CD4-positive, alpha-beta T cell (primary cell): Measurements from ENCODE around the gene KRTAP10-7. TPM values are rescaled to one million over a fixed set of nuclear protein-coding genes. Genes with fewer than 3 reads are reported as not detected.

Source experiments
- ATAC-seq: fragments of 200-7000 bp; cut with Tn5 transposase; one replicate; pipeline ENCODE4 v1.10.0; 2022; ENCODE audit warnings: mild to moderate bottlenecking; ENCODE audit not compliant: poor library complexity
- CTCF ChIA-PET: fragments of 350-600 bp; sonication (Branson Sonifier 250); formaldehyde crosslinking; loops from one replicate; lab custom pipeline; 2021; ENCODE audit warnings: antibody characterized with exemption, inconsistent platforms; lab: Charles Lee
- POLR2A ChIA-PET: fragments of 350-600 bp; sonication (Branson Sonifier 250); formaldehyde crosslinking; loops from one replicate; lab custom pipeline; 2021; ENCODE audit warnings: antibody characterized with exemption, inconsistent platforms; lab: Charles Lee
- DNase-seq, 14 experiments: peaks; one replicate each; pipeline ENCODE4 v3.0.0-alpha.2; 2013 to 2020; ENCODE audit warnings: mixed read lengths in 2 of 14
- H3K27ac ChIP-seq, 2 donors: one replicate each; pipeline versions ENCODE4 v1.5.1 to v1.7.0; 2013; ENCODE audit warnings: low read length in 2 of 2, low read depth in 1 of 2, mild to moderate bottlenecking in 1 of 2
- H3K27me3 ChIP-seq, 2 experiments: 1 replicate in 1 of 2; 2 replicates in 1 of 2; pipeline versions ENCODE4 v1.6.1 to v1.7.0; 2013; ENCODE audit warnings: low read length in 2 of 2, control low read depth in 1 of 2, mild to moderate bottlenecking in 1 of 2, moderate library complexity in 1 of 2; ENCODE audit not compliant: insufficient read depth in 2 of 2, control insufficient read depth in 1 of 2
- H3K36me3 ChIP-seq: one replicate; pipeline ENCODE4 v1.6.1; 2013; ENCODE audit warnings: low read length, control low read depth; ENCODE audit not compliant: insufficient read depth
- H3K4me1 ChIP-seq: one replicate; pipeline ENCODE4 v1.6.1; 2013; ENCODE audit warnings: low read length, control low read depth; ENCODE audit not compliant: insufficient read depth
- H3K4me3 ChIP-seq: one replicate; pipeline ENCODE4 v1.5.1; 2013; ENCODE audit warnings: mild to moderate bottlenecking, low read length, moderate library complexity
- H3K9me3 ChIP-seq, 2 experiments: 1 replicate in 1 of 2; 2 replicates in 1 of 2; pipeline versions ENCODE4 v1.6.1 to v1.7.0; 2013; ENCODE audit warnings: low read length in 2 of 2, mild to moderate bottlenecking in 2 of 2, control low read depth in 1 of 2, moderate library complexity in 1 of 2; ENCODE audit not compliant: control insufficient read depth in 1 of 2, insufficient read depth in 1 of 2
- H3K27ac Mint-ChIP-seq: one replicate; pipeline ENCODE4 v1.8.0; 2020; ENCODE audit warnings: mixed read lengths
- H3K27me3 Mint-ChIP-seq: one replicate; pipeline ENCODE4 v1.8.0; 2021; ENCODE audit warnings: mixed read lengths
- H3K36me3 Mint-ChIP-seq: one replicate; pipeline ENCODE4 v1.8.0; 2021; ENCODE audit warnings: low read depth, mixed read lengths
- H3K4me1 Mint-ChIP-seq: one replicate; pipeline ENCODE4 v1.8.0; 2021; ENCODE audit warnings: low read depth, mixed read lengths
- H3K4me3 Mint-ChIP-seq: one replicate; pipeline ENCODE4 v1.8.0; 2020; ENCODE audit warnings: mild to moderate bottlenecking, mixed read lengths
- H3K9me3 Mint-ChIP-seq: one replicate; pipeline ENCODE4 v1.8.0; 2020; ENCODE audit warnings: mixed read lengths
- intact Hi-C, 2 experiments: fragments of 100-400 bp; cut with DNase I in 1 of 2; cut with micrococcal nuclease in 1 of 2; formaldehyde crosslinking; loops; one replicate each; pipeline versions ENCODE4 v1.15.1 to v1.9.0; 2023 to 2025; cut with DNase I, micrococcal nuclease
- total RNA-seq, 174 experiments: library from RNA in 2 of 174; stranded (reverse) in 2 of 174; gene quantifications; one replicate each; pipeline ENCODE4 v1.2.3 and lab custom pipeline; 2021 to 2026
- TF ChIP-seq, protein P1 (sequence below): fragments of 200-600 bp; IDR thresholded peaks from one replicate; pipeline ENCODE4 v1.8.0; 2022; ENCODE audit warnings: antibody characterized with exemption, mild to moderate bottlenecking

KRTAP10-7 gene
- total RNA-seq, 2 experiments from 2014 or later = not detected

DNA sequence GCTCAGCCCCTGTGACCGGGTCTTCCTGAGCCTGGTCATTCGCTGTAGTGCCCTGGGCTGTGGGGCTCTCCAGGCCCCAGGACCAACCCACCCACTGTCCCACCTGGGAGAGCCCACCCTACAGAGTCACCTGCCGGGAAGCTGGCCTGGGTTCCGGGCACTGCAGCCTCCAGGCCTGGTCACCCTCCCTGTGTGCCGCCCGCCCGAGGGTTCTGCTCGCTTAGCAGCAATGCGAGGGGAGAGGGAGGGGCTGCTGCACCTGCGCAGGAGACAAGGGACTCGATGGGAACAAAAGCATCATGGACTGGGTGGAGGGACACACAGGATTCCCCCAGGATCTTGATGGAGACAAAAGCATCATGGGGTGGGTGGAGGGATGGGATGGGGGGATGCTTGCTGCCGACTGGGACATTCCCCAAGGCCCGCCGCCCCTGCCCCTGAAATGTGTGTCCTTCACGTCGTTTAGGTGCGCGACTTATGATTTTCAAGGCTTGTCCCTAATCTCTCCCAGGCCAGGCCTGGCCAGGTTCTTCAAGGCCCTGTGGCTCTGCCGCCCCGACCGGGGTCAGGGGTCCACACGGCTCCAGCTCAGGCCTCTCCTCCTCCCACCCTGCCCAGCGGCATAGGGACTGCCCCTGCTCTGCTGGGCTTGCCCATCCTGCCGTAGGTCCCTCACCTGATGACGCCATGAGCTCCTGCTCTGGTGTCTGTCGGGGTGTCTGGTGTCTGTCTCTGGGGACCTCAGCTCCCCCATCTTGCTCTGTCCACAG, 13.2 kb downstream of the KRTAP10-7 start:
- Histone ChIP-seq H3K27me3 (no peaks in the 10 kb centered on the region), H3K9me3 (peaks cover 26 to 27% of the 10 kb centered on the region in 2 experiments), H3K4me3 (no peak overlapping the region), H3K4me1 (peaks cover 31% of the 10 kb centered on the region), H3K36me3 (no peaks in the 10 kb centered on the region), H3K27ac (no peak overlapping the region)
- ATAC-seq (no peak), DNase-seq (no peak)
- POLR2A ChIA-PET = interaction anchor here (0.6 kb wide), 1 partner anchor 83 kb away, joined by 3 read pairs; no protein-coding TSS in a partner anchor
- TF ChIP-seq, protein P1, sequence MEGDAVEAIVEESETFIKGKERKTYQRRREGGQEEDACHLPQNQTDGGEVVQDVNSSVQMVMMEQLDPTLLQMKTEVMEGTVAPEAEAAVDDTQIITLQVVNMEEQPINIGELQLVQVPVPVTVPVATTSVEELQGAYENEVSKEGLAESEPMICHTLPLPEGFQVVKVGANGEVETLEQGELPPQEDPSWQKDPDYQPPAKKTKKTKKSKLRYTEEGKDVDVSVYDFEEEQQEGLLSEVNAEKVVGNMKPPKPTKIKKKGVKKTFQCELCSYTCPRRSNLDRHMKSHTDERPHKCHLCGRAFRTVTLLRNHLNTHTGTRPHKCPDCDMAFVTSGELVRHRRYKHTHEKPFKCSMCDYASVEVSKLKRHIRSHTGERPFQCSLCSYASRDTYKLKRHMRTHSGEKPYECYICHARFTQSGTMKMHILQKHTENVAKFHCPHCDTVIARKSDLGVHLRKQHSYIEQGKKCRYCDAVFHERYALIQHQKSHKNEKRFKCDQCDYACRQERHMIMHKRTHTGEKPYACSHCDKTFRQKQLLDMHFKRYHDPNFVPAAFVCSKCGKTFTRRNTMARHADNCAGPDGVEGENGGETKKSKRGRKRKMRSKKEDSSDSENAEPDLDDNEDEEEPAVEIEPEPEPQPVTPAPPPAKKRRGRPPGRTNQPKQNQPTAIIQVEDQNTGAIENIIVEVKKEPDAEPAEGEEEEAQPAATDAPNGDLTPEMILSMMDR = no peak
- H3K9me3 Mint-ChIP-seq = peaks cover 7% of the 10 kb centered on the region
- no peak overlapping the region for H3K4me3 Mint-ChIP-seq
- CTCF ChIA-PET = no interaction called here
- no peak overlapping the region for H3K27ac Mint-ChIP-seq
- intact Hi-C loops = loop anchor here in 1 of 2 experiments (10.0 kb wide), 1 partner anchor 69 kb away; the partner anchor contains the start of gene KRTAP10-1
- peaks cover 1% of the 10 kb centered on the region for H3K36me3 Mint-ChIP-seq
- peaks cover 30% of the 10 kb centered on the region for H3K4me1 Mint-ChIP-seq
- no peaks in the 10 kb centered on the region for H3K27me3 Mint-ChIP-seq

DNA sequence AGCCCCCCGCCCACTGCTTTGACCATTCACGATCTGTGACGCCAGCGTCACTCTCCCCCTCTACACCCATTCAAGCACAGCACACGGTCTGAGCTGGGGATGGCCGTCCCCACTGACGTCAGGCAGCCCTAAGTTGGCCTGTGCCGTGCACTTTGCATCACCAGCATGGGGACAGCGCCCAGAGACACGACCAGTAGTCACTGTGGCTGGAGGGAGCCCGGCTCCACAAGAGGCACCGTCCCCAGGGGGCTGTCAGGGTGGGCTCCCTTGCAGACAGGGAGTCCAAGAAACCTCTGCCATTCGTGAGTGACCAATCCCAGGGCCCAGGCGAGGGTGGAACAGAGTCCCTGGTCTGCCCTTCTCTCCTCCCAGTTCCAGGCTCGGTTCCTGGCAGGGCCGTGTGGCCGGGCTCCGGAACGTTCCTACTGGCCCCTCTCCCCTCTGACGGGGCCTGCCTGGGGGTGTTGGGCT, 13.8 kb downstream of the KRTAP10-7 start:
- DNase-seq (no peak), ATAC-seq (no peak)
- TF ChIP-seq, protein P1 = no peak
- H3K4me1 Mint-ChIP-seq = peaks cover 36% of the 10 kb centered on the region
- H3K27me3 Mint-ChIP-seq = no peaks in the 10 kb centered on the region
- CTCF ChIA-PET = no interaction called here
- Histone ChIP-seq H3K27ac (no peak overlapping the region), H3K9me3 (peaks cover 22 to 27% of the 10 kb centered on the region in 2 experiments), H3K36me3 (no peaks in the 10 kb centered on the region), H3K27me3 (no peaks in the 10 kb centered on the region), H3K4me3 (no peak overlapping the region), H3K4me1 (peaks cover 37% of the 10 kb centered on the region)
- H3K9me3 Mint-ChIP-seq = peaks cover 9% of the 10 kb centered on the region
- peaks cover 8% of the 10 kb centered on the region for H3K36me3 Mint-ChIP-seq
- peak overlapping the region; percentile 38 for H3K27ac Mint-ChIP-seq
- POLR2A ChIA-PET = no interaction called here
- H3K4me3 Mint-ChIP-seq = no peak overlapping the region
- intact Hi-C loops = loop anchor here in 1 of 2 experiments (10.0 kb wide), 1 partner anchor 69 kb away; the partner anchor contains the start of gene KRTAP10-1

DNA sequence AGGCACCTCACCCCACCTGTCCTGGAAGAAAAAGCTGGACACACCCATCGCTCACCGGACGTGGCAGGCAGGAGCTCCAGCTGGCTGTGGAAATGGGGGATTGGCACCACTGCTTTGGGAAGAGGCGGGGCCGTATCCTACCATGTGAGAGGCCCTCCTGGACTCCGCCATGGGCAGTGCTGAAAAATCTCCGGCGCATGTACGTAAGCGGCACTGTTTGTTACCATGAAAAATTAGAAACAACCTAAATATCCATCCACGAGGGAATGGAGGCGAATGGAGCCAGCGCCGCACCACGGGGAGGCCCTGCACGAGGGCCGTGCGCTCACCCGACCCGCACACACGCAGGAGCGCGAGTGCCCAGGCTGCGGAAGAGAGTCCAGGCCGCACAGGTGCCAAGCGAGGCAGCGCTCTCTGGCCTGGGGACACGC, 14.6 kb downstream of the KRTAP10-7 start:
- H3K9me3 ChIP-seq = peaks cover 22 to 25% of the 10 kb centered on the region in 2 experiments
- peaks cover 42% of the 10 kb centered on the region for H3K4me1 ChIP-seq
- no peak overlapping the region for H3K4me3 ChIP-seq
- ChIA-PET POLR2A (no interaction called here), CTCF (no interaction called here)
- DNase-seq = no peak
- peaks cover 15% of the 10 kb centered on the region for H3K36me3 Mint-ChIP-seq
- peaks cover 10% of the 10 kb centered on the region for H3K9me3 Mint-ChIP-seq
- no peaks in the 10 kb centered on the region for H3K27me3 Mint-ChIP-seq
- peak overlapping the region; percentile 38 for H3K27ac Mint-ChIP-seq
- intact Hi-C loops = loop anchor here (5.0 to 10.0 kb wide), 3 partner anchors 37 to 107 kb away; partner anchors contain the start of genes KRTAP10-1 (in 1 of the 2) and KRTAP12-4 (in 1 of the 2)
- ATAC-seq = no peak
- no peak overlapping the region for H3K27ac ChIP-seq
- H3K4me1 Mint-ChIP-seq = peaks cover 44% of the 10 kb centered on the region
- TF ChIP-seq, protein P1 = no peak
- H3K36me3 ChIP-seq = no peaks in the 10 kb centered on the region
- H3K4me3 Mint-ChIP-seq = no peak overlapping the region
- H3K27me3 ChIP-seq = no peaks in the 10 kb centered on the region
